Stimulated activated CD8-positive, alpha-beta memory T cell treated with anti-CD3 and anti-CD28 coated beads, Interleukin-15, amount 100 ng/mL, for 24 hours (primary cell): ENCODE data around the gene C6orf89.
A peak's percentile ranks its signal among the peaks of the same experiment; 100 is the strongest.

Experiments used
- DNase-seq: peaks from one replicate; pipeline ENCODE4 v3.0.0-alpha.2; 2020; ENCODE audit warnings: low read depth

The C6orf89 gene, protein sequence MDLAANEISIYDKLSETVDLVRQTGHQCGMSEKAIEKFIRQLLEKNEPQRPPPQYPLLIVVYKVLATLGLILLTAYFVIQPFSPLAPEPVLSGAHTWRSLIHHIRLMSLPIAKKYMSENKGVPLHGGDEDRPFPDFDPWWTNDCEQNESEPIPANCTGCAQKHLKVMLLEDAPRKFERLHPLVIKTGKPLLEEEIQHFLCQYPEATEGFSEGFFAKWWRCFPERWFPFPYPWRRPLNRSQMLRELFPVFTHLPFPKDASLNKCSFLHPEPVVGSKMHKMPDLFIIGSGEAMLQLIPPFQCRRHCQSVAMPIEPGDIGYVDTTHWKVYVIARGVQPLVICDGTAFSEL

DNA sequence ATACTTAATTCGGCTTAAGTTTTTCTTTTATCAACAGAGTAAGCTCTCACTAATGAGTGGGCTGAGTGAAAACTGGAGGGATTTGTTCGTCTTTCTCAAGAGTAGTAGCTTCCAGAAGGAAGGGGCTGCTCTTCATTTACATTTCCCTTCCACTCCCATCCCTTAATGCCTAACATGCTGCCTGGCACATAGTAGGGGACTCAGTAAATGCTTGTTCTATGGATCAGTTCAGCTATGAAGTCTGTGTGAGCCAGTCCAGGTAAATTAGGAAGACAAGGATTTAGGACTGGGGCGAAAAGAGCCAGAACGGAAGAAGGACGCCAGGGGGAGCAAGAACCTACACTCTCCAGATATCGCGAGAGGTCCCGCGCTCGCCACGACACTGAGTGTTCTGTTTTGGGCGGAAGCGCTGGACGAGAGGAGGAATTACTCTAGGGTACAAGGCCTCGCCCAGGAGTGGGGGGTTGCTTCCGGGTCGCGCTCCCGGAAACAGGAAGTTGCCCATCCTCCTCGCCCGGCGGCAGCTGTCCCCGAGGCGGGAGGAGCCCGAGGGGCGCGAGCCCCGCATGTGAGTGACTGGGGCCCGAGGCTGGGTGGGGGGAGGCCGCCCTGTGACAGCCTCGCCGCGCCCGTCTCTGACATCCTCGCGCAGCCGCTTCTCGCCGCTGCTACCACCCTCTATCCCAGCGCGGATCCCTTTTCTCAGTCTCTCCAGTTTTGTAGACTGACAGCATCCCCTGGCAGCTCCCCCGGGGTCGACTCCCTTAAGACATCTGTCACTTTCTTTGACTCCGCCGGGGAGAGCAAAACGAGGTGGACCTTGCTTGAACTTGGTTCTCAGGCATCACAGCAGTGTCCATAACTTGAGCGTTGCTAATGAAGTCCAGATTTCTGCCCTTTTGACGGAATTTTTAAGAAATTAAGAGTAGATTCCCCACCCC, at the start of gene C6orf89:
Gene C6orf89, plus strand, starts transcription at position 492 of the 941 bp plus-strand sequence. CDS start 13,493 bp downstream, outside the sequence.
- peak; percentile 84 for DNase-seq

GRCh38 chr6:36836111-36837021, 49.4 kb upstream of the C6orf89 start:
- DNase-seq, result no peak

DNA sequence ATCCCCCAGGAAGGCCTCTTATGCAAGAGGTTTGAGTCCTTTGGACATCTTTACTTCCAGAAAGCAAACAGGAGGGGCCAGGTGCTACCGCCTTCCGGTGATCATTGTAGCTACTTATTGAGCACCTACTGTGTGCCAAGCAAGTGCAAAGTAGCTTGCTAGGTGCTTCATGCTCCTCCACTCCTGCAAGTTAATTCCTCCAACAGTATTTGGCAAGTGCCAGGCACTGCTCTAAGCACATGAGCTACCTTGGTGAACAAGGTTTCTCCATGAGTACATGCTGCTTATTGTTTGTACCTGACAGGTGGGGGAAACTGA, 48.8 kb upstream of the C6orf89 start:
- no peak for DNase-seq

GRCh38 chr6:36837686-36838085, 48.1 kb upstream of the C6orf89 start:
- DNase-seq, result no peak

GRCh38 chr6:36838896-36839748, 46.6 kb upstream of the C6orf89 start, which contains the start of gene CPNE5:
Gene CPNE5 (minus strand): TSS chr6:36839444. CDS start chr6:36839377, 67 bp downstream.
- no peak for DNase-seq

DNA sequence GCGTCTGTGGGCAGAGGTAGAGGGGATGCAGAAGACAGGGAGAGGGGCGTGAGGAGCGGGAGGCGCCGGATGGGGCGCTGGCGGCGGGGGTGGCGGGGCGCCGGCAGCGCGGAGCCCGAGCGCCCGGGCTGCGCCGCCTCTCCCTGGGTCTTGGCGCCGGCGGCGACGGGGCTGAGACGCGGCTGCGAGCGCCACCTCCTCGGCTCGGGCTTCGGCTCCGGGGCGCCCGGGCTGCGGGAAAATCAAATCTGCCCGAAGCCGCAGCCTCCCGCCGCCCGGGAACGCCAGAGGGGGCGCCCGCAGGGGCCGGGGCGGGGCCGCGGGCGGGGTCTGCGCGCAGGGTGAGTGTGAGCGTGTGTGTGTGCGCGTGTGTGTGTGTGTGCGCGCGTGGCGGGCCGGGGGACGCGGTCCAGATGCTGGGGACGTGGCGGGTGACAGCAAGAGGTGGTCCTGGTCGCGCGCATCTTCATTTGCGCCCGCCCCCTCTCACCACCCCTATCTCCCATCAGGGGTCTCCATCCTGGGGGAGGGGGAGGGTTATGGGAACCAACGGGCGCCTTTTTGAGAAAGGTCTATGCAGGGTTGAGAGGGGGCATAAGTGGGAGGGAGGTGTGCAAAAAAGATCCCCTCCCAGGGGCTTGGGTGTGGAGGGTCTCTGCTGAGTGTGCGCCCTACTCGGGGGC, 45.9 kb upstream of the C6orf89 start:
- DNase-seq, result no peak

GRCh38 chr6:36840432-36841403, 45.0 kb upstream of the C6orf89 start:
- no peak for DNase-seq

GRCh38 chr6:36841756-36842155, 44.0 kb upstream of the C6orf89 start:
- DNase-seq, result no peak

DNA sequence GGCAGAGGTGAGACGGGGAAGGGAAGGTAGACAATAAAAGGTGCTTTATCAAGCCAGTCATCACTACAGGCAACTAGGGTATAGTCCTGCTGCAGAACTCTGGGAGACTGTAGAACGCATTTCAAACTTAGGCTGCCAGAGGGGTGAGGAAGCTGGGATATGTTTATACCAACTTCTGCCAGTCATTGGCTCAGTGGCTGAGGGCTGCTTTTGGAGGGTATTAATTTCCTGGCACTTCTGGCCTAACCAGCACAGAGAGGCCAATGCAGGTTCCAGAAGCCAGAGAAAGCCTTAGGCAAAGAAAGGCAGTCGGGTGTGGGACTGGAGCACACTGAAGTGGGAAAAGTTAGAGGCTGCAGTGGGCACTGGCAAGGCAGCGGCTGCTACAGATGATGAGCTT, 42.6 kb upstream of the C6orf89 start:
- no peak for DNase-seq

DNA sequence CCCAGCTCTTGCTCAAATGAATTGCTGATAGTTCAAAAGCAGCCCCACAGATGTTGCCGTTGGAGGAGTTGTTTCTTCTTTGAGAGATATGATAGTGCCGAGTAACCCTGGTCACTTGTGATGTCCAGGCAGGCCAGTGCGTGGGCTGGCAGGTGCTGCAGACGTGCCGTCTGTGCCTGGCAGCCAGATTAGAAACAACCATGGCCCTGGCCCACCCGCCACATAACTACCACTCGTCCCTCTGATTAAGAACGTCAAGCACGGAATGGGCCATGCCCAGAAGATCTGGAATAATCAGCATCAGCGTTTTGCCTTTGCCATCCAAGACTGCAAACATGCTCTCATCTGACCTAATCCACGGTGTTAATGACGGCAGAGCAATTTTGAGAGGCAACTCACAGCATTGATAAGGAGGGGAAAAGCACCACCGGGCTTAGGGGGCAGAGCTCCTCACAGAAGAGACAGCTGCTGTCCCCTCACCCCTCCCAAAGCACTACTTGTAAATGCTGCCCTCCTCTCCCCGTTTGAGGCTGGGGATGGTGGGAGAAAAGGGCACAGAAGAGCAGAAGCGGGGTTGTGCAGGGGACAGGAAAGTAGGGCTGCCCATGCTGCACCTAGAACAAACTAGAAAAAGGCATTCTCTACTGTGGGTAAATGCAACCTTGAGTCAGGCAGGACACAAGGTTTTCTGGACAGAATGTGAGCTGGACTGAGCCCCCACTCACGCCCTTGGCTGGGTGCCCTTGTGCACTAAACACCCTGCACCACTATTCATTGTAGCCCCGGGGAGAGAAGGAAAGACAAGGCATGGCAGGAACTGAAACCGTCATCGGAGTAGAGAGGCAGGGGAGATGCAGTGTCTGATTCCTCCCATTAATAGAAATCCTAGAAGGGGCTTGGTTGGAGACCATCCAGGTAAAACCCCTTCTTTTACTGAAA, 41.3 kb upstream of the C6orf89 start:
- DNase-seq, result no peak

DNA sequence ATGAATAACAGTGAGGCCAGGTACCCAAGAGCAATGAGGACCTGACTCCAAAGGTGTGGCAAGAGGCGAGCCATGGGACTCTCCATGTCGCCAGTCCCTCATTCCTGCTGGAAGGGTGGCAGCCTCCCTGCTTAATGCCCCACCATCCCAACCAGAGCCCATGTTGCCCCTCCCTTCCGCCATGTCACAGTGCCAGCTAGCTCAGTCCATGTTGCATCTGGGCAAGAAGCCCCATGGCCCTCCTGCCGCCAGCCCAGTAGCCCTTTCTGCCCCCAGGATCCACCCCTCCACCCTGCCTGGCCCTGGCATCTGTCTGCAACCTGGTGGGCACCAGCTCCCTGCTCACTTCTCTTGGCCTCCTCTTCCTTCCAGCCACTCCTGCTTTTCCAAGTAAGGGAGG, 40.5 kb upstream of the C6orf89 start:
- DNase-seq, result no peak

- DNase-seq, result no peak
Measured at GRCh38 chr6:36847152-36847551, 38.6 kb upstream of the C6orf89 start.

DNA sequence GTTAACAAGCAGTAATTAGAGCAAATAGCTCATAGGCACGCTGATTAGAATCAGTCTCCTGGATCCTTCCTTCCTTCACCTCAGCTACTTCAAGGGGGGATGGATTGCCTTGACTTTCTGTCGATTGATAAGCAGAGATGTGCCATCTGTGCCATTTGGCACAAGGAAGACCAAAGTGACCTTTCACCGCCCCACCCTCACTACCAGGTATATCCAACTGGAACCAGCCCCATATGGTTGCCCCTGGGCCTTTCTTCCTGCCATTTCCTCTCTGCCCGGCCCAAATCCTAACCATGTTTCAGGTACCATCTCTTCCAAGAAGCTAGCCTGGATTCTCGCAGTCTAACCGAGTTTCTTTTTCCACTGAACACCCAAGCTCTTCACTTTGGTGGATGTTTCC, 37.8 kb upstream of the C6orf89 start:
- DNase-seq, result no peak

DNA sequence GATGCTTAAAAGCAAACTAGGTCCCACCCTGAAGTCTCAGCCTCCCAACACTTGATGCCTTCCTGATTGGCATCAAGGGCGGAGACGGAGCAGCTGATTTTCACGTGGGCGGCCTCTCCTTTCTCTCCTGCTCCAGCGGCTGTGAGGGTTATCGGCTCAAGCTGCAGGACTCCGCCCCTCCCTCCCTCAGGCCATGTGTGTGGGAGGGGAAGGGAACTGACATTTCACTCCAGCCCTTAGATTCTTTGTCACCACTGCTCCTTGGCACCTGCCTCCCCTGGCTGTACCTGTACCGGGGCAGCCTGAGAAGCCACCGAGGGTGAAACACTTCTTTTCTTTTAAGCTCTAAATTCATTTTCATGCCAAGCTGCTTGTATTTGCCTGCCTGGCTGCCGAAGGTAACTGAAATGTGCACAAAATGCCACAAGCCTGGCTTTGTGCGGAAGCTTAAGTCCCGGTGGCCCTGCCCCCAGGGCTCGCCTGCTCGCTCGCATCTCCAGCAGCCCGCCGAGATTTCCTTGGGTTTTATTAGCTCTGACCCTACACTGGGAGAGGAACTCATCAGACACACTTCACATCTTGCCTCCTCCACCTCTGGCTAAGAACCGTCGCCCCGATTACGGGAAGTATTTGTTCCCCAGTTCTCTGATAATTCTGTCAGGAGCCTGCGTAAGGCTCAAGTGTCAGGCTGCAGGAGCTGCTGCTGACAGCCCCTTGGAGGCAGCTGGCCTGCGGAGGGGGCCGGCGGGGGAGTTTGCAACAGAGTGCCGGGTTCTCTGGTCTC, 36.9 kb upstream of the C6orf89 start:
- no peak for DNase-seq

DNA sequence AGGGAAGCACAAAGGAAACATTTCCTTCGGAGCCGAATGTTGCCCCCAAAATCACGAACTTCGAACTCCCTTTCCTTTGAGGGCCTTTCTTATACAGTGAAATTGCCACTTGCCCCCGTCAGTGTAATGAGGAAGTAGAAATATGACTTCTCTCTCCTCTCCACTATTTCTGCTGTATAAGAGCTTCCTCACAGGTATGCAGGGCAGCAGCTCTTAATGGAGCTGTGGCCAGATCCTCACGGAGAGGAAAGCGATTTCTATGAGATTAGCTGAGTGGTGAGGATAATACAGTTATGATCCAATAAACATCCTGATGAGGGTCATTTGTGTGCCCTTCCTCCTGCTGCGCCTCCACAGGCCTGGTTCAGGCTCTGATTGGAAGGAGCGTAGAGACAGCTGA, 35.7 kb upstream of the C6orf89 start:
- no peak for DNase-seq

DNA sequence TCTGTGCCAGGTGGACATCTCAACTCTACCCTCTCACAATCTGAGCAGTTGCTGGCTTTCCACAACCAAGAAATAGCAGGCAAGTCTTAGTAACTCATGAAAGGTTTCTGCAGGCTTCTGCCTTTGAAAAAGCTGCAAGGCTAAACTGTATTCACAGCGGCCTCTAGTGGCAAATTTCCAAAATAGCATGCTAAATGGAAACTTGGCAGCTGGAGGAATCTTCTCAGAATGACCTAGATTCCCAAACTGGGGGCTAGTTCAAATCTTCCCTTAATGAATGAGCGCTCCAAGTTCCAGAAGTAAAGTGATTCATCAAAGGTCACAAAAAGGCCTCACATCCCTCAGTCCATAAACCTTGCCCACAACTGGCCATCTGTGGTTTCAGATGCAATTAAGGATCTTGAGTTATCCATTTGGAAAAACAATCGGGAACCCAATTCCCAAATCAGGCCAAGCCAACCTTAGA, 34.6 kb upstream of the C6orf89 start:
- no peak for DNase-seq

DNA sequence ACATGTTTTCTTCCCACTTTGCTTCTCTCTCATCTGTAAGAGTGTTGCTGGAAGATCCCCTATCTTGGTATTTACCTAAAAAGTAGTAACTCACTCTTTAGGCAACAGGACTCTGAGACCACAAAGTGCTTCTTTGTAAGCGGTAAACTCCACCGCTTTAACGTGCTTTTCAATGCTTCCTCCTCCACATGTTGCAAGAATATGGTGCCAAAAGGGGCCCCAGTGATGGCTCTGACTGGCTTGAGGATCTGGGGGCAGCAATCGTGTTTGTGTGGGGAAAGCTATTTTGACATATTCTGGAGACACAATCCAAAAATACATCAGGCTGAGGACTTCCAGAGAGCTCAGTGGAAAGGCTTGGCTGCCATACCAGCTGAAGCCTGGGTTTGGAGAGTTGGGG, 34.1 kb upstream of the C6orf89 start:
- no peak for DNase-seq
